SK-N-SH (cell line): ENCODE data around the gene WDR47. TPM values are rescaled to one million over a fixed set of nuclear protein-coding genes. Genes with fewer than 3 reads are reported as not detected.

Experiments
- CTCF ChIA-PET: fragments of 300-600, 350-600 bp; formaldehyde crosslinking; extraction: SDS; loops from one replicate; lab custom pipeline; 2021; lab: Yijun Ruan, JAX
- POLR2A ChIA-PET: fragments of 350-600 bp; sonication (Branson Sonifier 250); formaldehyde crosslinking; extraction: SDS; loops from one replicate; lab custom pipeline; 2020; ENCODE audit warnings: antibody characterized with exemption, inconsistent platforms; lab: Yijun Ruan, JAX
- DNase-seq: peaks from one replicate; pipeline ENCODE4 v3.0.0; 2012
- H2AFZ ChIP-seq: fragments of 200-600 bp; sonication (generic); 2 replicates; pipeline ENCODE4 v1.8.1; 2016; ENCODE audit warnings: antibody characterized with exemption, mild to moderate bottlenecking, low read depth
- H3F3A ChIP-seq: fragments of 200-600 bp; sonication (generic); replicated peaks from 2 replicates; pipeline ENCODE3; 2016; ENCODE audit warnings: antibody characterized with exemption, mild to moderate bottlenecking; ENCODE audit not compliant: insufficient read depth
- H3K27ac ChIP-seq, 2 experiments: fragments of 200-500 bp in 1 of 2; fragments of 200-600 bp in 1 of 2; sonication (Bioruptor generic) in 1 of 2; sonication (generic), shearing (Covaris generic) in 1 of 2; 2 replicates each; pipeline versions ENCODE4 v1.5.1 to v1.6.1; 2014 to 2016; ENCODE audit warnings: low read depth in 2 of 2, inconsistent platforms in 1 of 2, low read length in 1 of 2, mild to moderate bottlenecking in 1 of 2, mixed read lengths in 1 of 2
- H3K27me3 ChIP-seq: fragments of 200-600 bp; sonication (generic), shearing (Covaris generic); 2 replicates; pipeline ENCODE4 v1.6.1; 2016; ENCODE audit warnings: mixed run types; ENCODE audit not compliant: insufficient read depth
- H3K36me3 ChIP-seq, 2 experiments: fragments of 200-500 bp in 1 of 2; fragments of 200-600 bp in 1 of 2; sonication (Bioruptor generic) in 1 of 2; sonication (generic) in 1 of 2; replicated peaks in 1 of 2; 2 replicates each; pipeline versions ENCODE3 to v1.5.1; 2014 to 2016; ENCODE audit warnings: low read length in 1 of 2, mild to moderate bottlenecking in 1 of 2; ENCODE audit not compliant: insufficient read depth in 2 of 2, control insufficient read depth in 1 of 2
- H3K4me1 ChIP-seq, 2 experiments: fragments of 200-500 bp in 1 of 2; fragments of 200-600 bp in 1 of 2; sonication (Bioruptor generic) in 1 of 2; sonication (generic), shearing (Covaris generic) in 1 of 2; 2 replicates each; pipeline versions ENCODE4 v1.5.1 to v1.6.1; 2014 to 2016; ENCODE audit warnings: low read depth in 1 of 2, low read length in 1 of 2, mixed run types in 1 of 2; ENCODE audit not compliant: insufficient read depth in 2 of 2, control insufficient read depth in 1 of 2
- H3K4me2 ChIP-seq: fragments of 200-600 bp; sonication (generic), shearing (Covaris generic); 2 replicates; pipeline ENCODE4 v1.6.1; 2017; ENCODE audit warnings: mixed run types
- H3K4me3 ChIP-seq, 2 experiments: fragments of 200-500 bp in 1 of 2; fragments of 200-600 bp in 1 of 2; sonication (Bioruptor generic) in 1 of 2; sonication (generic), shearing (Covaris generic) in 1 of 2; 2 replicates each; pipeline versions ENCODE4 v1.5.1 to v1.8.1; 2014 to 2016; ENCODE audit warnings: low read depth in 2 of 2, inconsistent platforms in 1 of 2, low read length in 1 of 2, mild to moderate bottlenecking in 1 of 2, mixed read lengths in 1 of 2, moderate library complexity in 1 of 2
- H3K79me2 ChIP-seq: fragments of 200-600 bp; sonication (generic); 2 replicates; pipeline ENCODE4 v1.8.1; 2017; ENCODE audit warnings: mild to moderate bottlenecking; ENCODE audit not compliant: insufficient read depth
- H3K9ac ChIP-seq: fragments of 200-600 bp; sonication (generic); 2 replicates; pipeline ENCODE4 v1.6.1; 2017; ENCODE audit warnings: mixed run types
- H3K9me2 ChIP-seq: fragments of 200-600 bp; sonication (generic); 2 replicates; pipeline ENCODE4 v1.6.1; 2017; ENCODE audit warnings: mixed run types
- H3K9me3 ChIP-seq: fragments of 200-600 bp; sonication (generic); 2 replicates; pipeline ENCODE4 v1.6.1; 2017; ENCODE audit warnings: mixed run types, mild to moderate bottlenecking, moderate library complexity
- H4K20me1 ChIP-seq: fragments of 200-600 bp; sonication (generic); 2 replicates; pipeline ENCODE4 v1.6.1; 2017; ENCODE audit warnings: mild to moderate bottlenecking, mixed run types; ENCODE audit not compliant: insufficient read depth
- CHD2 ChIP-seq: fragments of 150-350 bp; IDR thresholded peaks from 2 replicates; pipeline ENCODE4 v1.6.1; 2018; ENCODE audit warnings: low read length; ENCODE audit not compliant: partially characterized antibody
- ELF1 ChIP-seq: IDR thresholded peaks from 2 replicates; pipeline ENCODE4 v1.4.0; 2012
- EP300 ChIP-seq, 2 experiments: IDR thresholded peaks; 2 replicates each; pipeline versions ENCODE4 v1.4.0 to v1.6.1; 2012; ENCODE audit warnings: borderline replicate concordance in 1 of 2, low read depth in 1 of 2, low read length in 1 of 2
- FOSL2 ChIP-seq: IDR thresholded peaks from 2 replicates; pipeline ENCODE4 v1.4.0; 2012; ENCODE audit warnings: low read depth, mild to moderate bottlenecking, moderate library complexity, borderline replicate concordance
- FOXJ3 ChIP-seq: sonication (generic); formaldehyde crosslinking; IDR thresholded peaks from 2 replicates; pipeline ENCODE4 v1.5.1; 2020; ENCODE audit warnings: mild to moderate bottlenecking, missing genetic modification reagents
- FOXM1 ChIP-seq: IDR thresholded peaks from 2 replicates; pipeline ENCODE4 v1.4.0; 2012; ENCODE audit warnings: low read depth, mild to moderate bottlenecking
- GABPA ChIP-seq: IDR thresholded peaks from 2 replicates; pipeline ENCODE4 v1.4.0; 2012; ENCODE audit warnings: low read depth, mild to moderate bottlenecking
- GATA2 ChIP-seq: sonication (generic); formaldehyde crosslinking; IDR thresholded peaks from 2 replicates; pipeline ENCODE4 v1.5.0; 2020; ENCODE audit warnings: mild to moderate bottlenecking, missing genetic modification reagents
- JUND ChIP-seq: IDR thresholded peaks from 2 replicates; pipeline ENCODE4 v1.4.0; 2012
- MXI1 ChIP-seq: IDR thresholded peaks from 2 replicates; pipeline ENCODE4 v1.6.1; 2012; ENCODE audit warnings: mild to moderate bottlenecking, low read depth, low read length, improper control_type of control experiment
- NFIC ChIP-seq: IDR thresholded peaks from 2 replicates; pipeline ENCODE4 v1.4.0; 2012; ENCODE audit warnings: borderline replicate concordance
- POLR2AphosphoS5 ChIP-seq: IDR thresholded peaks from 2 replicates; pipeline ENCODE4 v1.6.1; 2012; ENCODE audit warnings: low read depth, low read length
- RCOR1 ChIP-seq: fragments of 150-350 bp; IDR thresholded peaks from 2 replicates; pipeline ENCODE4 v1.6.1; 2017; ENCODE audit warnings: antibody characterized with exemption, low read length
- RFX5 ChIP-seq: IDR thresholded peaks from 2 replicates; pipeline ENCODE4 v1.6.1; 2012; ENCODE audit warnings: mild to moderate bottlenecking, improper control_type of control experiment, low read length
- RXRA ChIP-seq: IDR thresholded peaks from 2 replicates; pipeline ENCODE4 v1.4.0; 2012; ENCODE audit warnings: low read depth, mild to moderate bottlenecking, borderline replicate concordance
- TAF1 ChIP-seq: IDR thresholded peaks from 2 replicates; pipeline ENCODE4 v1.6.1; 2012; ENCODE audit warnings: low read depth, mild to moderate bottlenecking, low read length, moderate library complexity, borderline replicate concordance
- TEAD4 ChIP-seq: IDR thresholded peaks from 2 replicates; pipeline ENCODE4 v1.4.0; 2012; ENCODE audit warnings: mild to moderate bottlenecking, borderline replicate concordance; ENCODE audit not compliant: insufficient read depth
- WGBS: methylation state at CpG from one replicate; pipeline ENCODE4 v1.1.6; 2017; ENCODE audit warnings: low lambda C conversion rate; 5-methylcytosine and 5-hydroxymethylcytosine counted together
- polyA plus RNA-seq, 3 experiments: library from polyadenylated mRNA; depleted of rRNA; stranded (reverse); fragments of >200 nt; gene quantifications; 2 replicates each; pipeline ENCODE4 v1.2.3, GENCODE V29; 2012
- TF ChIP-seq, protein P1 (sequence below): fragments of 150-350 bp; IDR thresholded peaks from 2 replicates; pipeline ENCODE4 v1.6.1; 2017; ENCODE audit warnings: antibody characterized with exemption, low read length, low read depth, borderline replicate concordance
- TF ChIP-seq, protein P2 (sequence below): fragments of 200-600 bp; sonication (generic); IDR thresholded peaks from 2 replicates; pipeline ENCODE4 v1.6.1; 2017; ENCODE audit warnings: antibody characterized with exemption, mild to moderate bottlenecking, moderate library complexity
- TF ChIP-seq, protein P3 (sequence below): IDR thresholded peaks from 2 replicates; pipeline ENCODE4 v1.4.0; 2012; ENCODE audit warnings: low read depth, borderline replicate concordance
- TF ChIP-seq, protein P4 (sequence below): IDR thresholded peaks from 2 replicates; pipeline ENCODE4; 2012

WDR47 gene
- polyA plus RNA-seq, 1 of the 3 experiments (the other 2 are of a cell fraction) = 7.9 TPM

DNA sequence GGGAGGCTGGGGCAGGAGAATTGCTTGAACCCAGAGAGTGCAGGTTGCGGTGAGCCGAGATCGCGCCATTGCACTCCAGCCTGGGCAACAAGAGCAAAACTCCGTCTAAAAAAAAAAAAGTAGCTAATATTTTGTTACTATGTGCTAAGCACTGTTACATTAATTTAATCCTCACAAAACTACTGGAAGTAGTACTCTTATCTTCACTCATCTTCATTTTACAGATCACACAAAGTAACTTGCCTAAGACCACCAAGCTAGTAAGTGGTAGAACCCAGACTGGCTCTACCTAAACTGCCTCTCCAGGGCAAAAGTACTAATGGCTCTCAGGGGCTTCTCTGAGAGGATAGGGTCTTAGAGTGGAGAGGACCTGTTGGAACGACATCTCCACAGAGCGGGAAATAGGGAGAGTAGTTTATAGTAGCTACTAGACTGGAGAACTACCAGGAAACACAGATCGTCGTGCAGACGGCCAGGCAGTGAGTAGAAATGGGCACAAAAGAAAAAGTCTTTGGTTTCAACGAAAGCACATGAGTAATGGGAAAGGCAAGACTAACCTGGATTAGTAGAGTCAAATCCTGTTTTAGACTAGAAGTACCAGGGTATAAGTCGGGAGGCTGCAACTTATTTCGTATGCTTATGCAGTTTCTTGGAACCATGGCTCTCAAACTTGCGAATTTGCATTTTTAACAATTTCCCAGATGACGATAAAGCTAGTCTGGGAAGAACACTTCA is 80.0 kb downstream of the WDR47 start:
- Histone ChIP-seq H3K4me2 (peak overlapping the region; percentile 91), H2AFZ (0 out of 2 replicates have a peak overlapping the region, but pooled peaks have one; percentile 85), H4K20me1 (0 out of 2 replicates have a peak, but pooled peaks cover 5% of the 10 kb centered on the region), H3K9me2 (no peaks in the 10 kb centered on the region), H3K36me3 (peaks cover 0 to 8% of the 10 kb centered on the region in 2 experiments), H3K79me2 (peaks cover 60% of the 10 kb centered on the region), H3K9me3 (no peaks in the 10 kb centered on the region), H3K4me3 (peak overlapping the region; percentile 62 to 97), H3K4me1 (peaks cover 4 to 6% of the 10 kb centered on the region in 2 experiments; a peak in 3 of 4 replicates), H3F3A (no peaks in the 10 kb centered on the region), H3K27ac (peak overlapping the region in 1 of 2 experiments; percentile 89; a peak in 1 of 4 replicates), H3K27me3 (no peaks in the 10 kb centered on the region), H3K9ac (peak overlapping the region; percentile 78; the same call in 1 of the 2 replicates)
- CTCF ChIA-PET = interaction anchor here (4.0 kb wide), 1 partner anchor 150 kb away, joined by 11 read pairs; a partner anchor contains a TSS
- DNase-seq = no peak
- 91% methylated on average over 15 of the region's 15 CpGs for WGBS
- TF ChIP-seq, protein P1, sequence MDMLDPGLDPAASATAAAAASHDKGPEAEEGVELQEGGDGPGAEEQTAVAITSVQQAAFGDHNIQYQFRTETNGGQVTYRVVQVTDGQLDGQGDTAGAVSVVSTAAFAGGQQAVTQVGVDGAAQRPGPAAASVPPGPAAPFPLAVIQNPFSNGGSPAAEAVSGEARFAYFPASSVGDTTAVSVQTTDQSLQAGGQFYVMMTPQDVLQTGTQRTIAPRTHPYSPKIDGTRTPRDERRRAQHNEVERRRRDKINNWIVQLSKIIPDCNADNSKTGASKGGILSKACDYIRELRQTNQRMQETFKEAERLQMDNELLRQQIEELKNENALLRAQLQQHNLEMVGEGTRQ = no peak
- TF ChIP-seq FOXJ3 (CRISPR knock-in tag) = no peak
- TF ChIP-seq, protein P2, sequence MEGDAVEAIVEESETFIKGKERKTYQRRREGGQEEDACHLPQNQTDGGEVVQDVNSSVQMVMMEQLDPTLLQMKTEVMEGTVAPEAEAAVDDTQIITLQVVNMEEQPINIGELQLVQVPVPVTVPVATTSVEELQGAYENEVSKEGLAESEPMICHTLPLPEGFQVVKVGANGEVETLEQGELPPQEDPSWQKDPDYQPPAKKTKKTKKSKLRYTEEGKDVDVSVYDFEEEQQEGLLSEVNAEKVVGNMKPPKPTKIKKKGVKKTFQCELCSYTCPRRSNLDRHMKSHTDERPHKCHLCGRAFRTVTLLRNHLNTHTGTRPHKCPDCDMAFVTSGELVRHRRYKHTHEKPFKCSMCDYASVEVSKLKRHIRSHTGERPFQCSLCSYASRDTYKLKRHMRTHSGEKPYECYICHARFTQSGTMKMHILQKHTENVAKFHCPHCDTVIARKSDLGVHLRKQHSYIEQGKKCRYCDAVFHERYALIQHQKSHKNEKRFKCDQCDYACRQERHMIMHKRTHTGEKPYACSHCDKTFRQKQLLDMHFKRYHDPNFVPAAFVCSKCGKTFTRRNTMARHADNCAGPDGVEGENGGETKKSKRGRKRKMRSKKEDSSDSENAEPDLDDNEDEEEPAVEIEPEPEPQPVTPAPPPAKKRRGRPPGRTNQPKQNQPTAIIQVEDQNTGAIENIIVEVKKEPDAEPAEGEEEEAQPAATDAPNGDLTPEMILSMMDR = no peak
- TF ChIP-seq JUND = no peak
- no peak for TF ChIP-seq FOSL2
- no peak for TF ChIP-seq GATA2 (CRISPR knock-in tag)
- no peak for TF ChIP-seq TAF1
- POLR2A ChIA-PET = no interaction called here

DNA sequence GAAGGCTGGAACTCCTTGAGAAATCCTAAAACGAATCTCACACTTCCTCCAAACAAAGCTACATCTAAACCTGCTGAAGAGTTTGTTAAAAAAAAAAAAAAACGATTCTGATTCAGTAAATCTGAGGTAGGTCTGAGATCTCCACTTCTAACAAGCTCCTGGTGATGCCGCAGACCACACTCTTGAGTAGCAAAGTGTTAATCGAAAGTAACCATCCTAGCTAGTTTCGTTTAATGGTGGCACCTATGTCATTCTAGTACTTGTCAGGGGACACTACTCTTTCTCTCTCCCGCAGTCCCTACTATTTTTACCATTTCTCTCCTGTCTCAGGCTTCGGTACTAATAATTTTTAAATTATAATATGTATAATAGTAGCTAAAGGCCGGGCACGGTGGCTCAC is 80.7 kb downstream of the WDR47 start:
- no peak for TF ChIP-seq RXRA
- TF ChIP-seq ELF1 = no peak
- no peak for TF ChIP-seq POLR2AphosphoS5
- TF ChIP-seq EP300 (IDR thresholded peaks at IDR 0.05; ENCODE audit: borderline replicate concordance in 1 of 2, low read depth in 1 of 2, low read length in 1 of 2) = no peak
- TF ChIP-seq CHD2 = no peak
- TF ChIP-seq FOXJ3 (CRISPR knock-in tag) = no peak
- TF ChIP-seq, protein P3, sequence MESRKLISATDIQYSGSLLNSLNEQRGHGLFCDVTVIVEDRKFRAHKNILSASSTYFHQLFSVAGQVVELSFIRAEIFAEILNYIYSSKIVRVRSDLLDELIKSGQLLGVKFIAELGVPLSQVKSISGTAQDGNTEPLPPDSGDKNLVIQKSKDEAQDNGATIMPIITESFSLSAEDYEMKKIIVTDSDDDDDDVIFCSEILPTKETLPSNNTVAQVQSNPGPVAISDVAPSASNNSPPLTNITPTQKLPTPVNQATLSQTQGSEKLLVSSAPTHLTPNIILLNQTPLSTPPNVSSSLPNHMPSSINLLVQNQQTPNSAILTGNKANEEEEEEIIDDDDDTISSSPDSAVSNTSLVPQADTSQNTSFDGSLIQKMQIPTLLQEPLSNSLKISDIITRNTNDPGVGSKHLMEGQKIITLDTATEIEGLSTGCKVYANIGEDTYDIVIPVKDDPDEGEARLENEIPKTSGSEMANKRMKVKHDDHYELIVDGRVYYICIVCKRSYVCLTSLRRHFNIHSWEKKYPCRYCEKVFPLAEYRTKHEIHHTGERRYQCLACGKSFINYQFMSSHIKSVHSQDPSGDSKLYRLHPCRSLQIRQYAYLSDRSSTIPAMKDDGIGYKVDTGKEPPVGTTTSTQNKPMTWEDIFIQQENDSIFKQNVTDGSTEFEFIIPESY = no peak
- TF ChIP-seq NFIC = no peak
- no peak for TF ChIP-seq RCOR1
- TF ChIP-seq MXI1 = no peak
- TF ChIP-seq GATA2 (CRISPR knock-in tag) = no peak
- TF ChIP-seq TEAD4 = no peak
- no peak for TF ChIP-seq GABPA
- TF ChIP-seq FOXM1 = no peak
- TF ChIP-seq, protein P4, sequence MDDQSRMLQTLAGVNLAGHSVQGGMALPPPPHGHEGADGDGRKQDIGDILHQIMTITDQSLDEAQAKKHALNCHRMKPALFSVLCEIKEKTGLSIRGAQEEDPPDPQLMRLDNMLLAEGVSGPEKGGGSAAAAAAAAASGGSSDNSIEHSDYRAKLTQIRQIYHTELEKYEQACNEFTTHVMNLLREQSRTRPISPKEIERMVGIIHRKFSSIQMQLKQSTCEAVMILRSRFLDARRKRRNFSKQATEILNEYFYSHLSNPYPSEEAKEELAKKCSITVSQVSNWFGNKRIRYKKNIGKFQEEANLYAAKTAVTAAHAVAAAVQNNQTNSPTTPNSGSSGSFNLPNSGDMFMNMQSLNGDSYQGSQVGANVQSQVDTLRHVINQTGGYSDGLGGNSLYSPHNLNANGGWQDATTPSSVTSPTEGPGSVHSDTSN = no peak
- TF ChIP-seq TAF1 = no peak
- TF ChIP-seq RFX5 = no peak
- TF ChIP-seq, all 33 proteins: peak for 0
- Histone ChIP-seq H4K20me1 (0 out of 2 replicates have a peak, but pooled peaks cover 5% of the 10 kb centered on the region), H3K27ac (no peak overlapping the region), H3K36me3 (peaks cover 0 to 8% of the 10 kb centered on the region in 2 experiments), H3K4me1 (peaks cover 4 to 6% of the 10 kb centered on the region in 2 experiments; a peak in 3 of 4 replicates), H3K9me3 (no peaks in the 10 kb centered on the region), H3K4me2 (no peak overlapping the region), H2AFZ (no peak overlapping the region), H3K9ac (no peak overlapping the region), H3F3A (no peaks in the 10 kb centered on the region), H3K9me2 (no peaks in the 10 kb centered on the region), H3K4me3 (no peak overlapping the region), H3K79me2 (peaks cover 67% of the 10 kb centered on the region), H3K27me3 (no peaks in the 10 kb centered on the region)
- no peak for DNase-seq
- WGBS = 91% methylated on average over 9 of the region's 9 CpGs
- POLR2A ChIA-PET = no interaction called here
- CTCF ChIA-PET = interaction anchor here (4.0 kb wide), 1 partner anchor 151 kb away, joined by 11 read pairs; a partner anchor contains a TSS
